Measurements from ENCODE around the gene FAR2.
"Not testable (repeated sequence)": the region's sequence is repeated elsewhere in the genome, so short reads cannot be mapped to it uniquely, and the experiment has no call there.

The FAR2 gene

GRCh38 chr12:29286081-29286790, 137.2 kb downstream of the FAR2 start:
- no peak for DNase-seq

GRCh38 chr12:29287622-29288021, 138.5 kb downstream of the FAR2 start:
- DNase-seq = no peak

- DNase-seq = no peak
These were observed 139.0 kb downstream of the FAR2 start for GRCh38 chr12:29288031-29288430.

GRCh38 chr12:29290475-29290874, 141.4 kb downstream of the FAR2 start:
- DNase-seq = not testable (repeated sequence)

GRCh38 chr12:29291226-29291625, 142.1 kb downstream of the FAR2 start:
- DNase-seq = no peak

GRCh38 chr12:29299633-29300032, 150.6 kb downstream of the FAR2 start:
- no peak for DNase-seq

- no peak for DNase-seq
These were observed 152.0 kb downstream of the FAR2 start for GRCh38 chr12:29301114-29301513.

GRCh38 chr12:29304388-29304787, 155.3 kb downstream of the FAR2 start:
- no peak for DNase-seq

GRCh38 chr12:29306266-29306665, 157.2 kb downstream of the FAR2 start:
- no peak for DNase-seq

GRCh38 chr12:29306682-29307081, 157.6 kb downstream of the FAR2 start:
- no peak for DNase-seq

GRCh38 chr12:29309320-29309902, 160.3 kb downstream of the FAR2 start:
- no peak for DNase-seq

GRCh38 chr12:29310899-29311298, 161.8 kb downstream of the FAR2 start:
- no peak for DNase-seq

- no peak for DNase-seq
These were observed 165.3 kb downstream of the FAR2 start for GRCh38 chr12:29314416-29314815.

- DNase-seq = no peak
These were observed 167.7 kb downstream of the FAR2 start for GRCh38 chr12:29316752-29317151.

- peak; percentile 10 for DNase-seq
These were observed 168.7 kb downstream of the FAR2 start for GRCh38 chr12:29317556-29318363.

- DNase-seq = no peak
These were observed 171.4 kb downstream of the FAR2 start for GRCh38 chr12:29320295-29321085.

GRCh38 chr12:29322157-29322556, 173.1 kb downstream of the FAR2 start:
- no peak for DNase-seq

GRCh38 chr12:29329411-29329810, 180.3 kb downstream of the FAR2 start:
- DNase-seq = no peak

- no peak for DNase-seq
These were observed 184.1 kb downstream of the FAR2 start for GRCh38 chr12:29333178-29333577.

GRCh38 chr12:29334937-29335336, 185.9 kb downstream of the FAR2 start:
- no peak for DNase-seq

GRCh38 chr12:29337325-29337724, 188.2 kb downstream of the FAR2 start:
- no peak for DNase-seq

GRCh38 chr12:29343022-29343799, 194.1 kb downstream of the FAR2 start:
- DNase-seq = no peak
